ENCODE results near the gene DIAPH3. TPM values are rescaled to one million over a fixed set of nuclear protein-coding genes. Genes with fewer than 3 reads are reported as not detected.

DIAPH3 gene
- total RNA-seq, 2 donors from 2014 or later = 8.1 to 27.8 TPM

- ATAC-seq (no peak), DNase-seq (ENCODE audit: low spot score) (no peak)
- peaks cover 6 to 8% of the 10 kb centered on the region in 2 donors for H3K4me1 Mint-ChIP-seq (ENCODE audit: low read depth in 2 of 2)
- peaks cover 4% of the 10 kb centered on the region for H3K9me3 Mint-ChIP-seq
- no peak overlapping the region for H3K27ac Mint-ChIP-seq
- H3K4me3 Mint-ChIP-seq = no peak overlapping the region
- no peaks in the 10 kb centered on the region for H3K36me3 Mint-ChIP-seq
- peaks cover 7 to 9% of the 10 kb centered on the region in 2 donors for H3K27me3 Mint-ChIP-seq
These were observed 17.3 kb downstream of the DIAPH3 start for GRCh38 chr13:60146471-60146870.

GRCh38 chr13:60143775-60144174 lies 20.0 kb downstream of the DIAPH3 start:
- Mint-ChIP-seq H3K36me3 (no peaks in the 10 kb centered on the region), H3K9me3 (peaks cover 4% of the 10 kb centered on the region), H3K27me3 (peaks cover 5 to 7% of the 10 kb centered on the region in 2 donors), H3K4me3 (no peak overlapping the region), H3K27ac (no peak overlapping the region), H3K4me1 (ENCODE audit: low read depth in 2 of 2) (peaks cover 1 to 5% of the 10 kb centered on the region in 2 donors)
- no peak for ATAC-seq
- DNase-seq (ENCODE audit: low spot score) = no peak

GRCh38 chr13:60139272-60139671 lies 24.5 kb downstream of the DIAPH3 start:
- Mint-ChIP-seq H3K4me1 (ENCODE audit: low read depth in 2 of 2) (peaks cover 4 to 6% of the 10 kb centered on the region in 2 donors), H3K4me3 (no peak overlapping the region), H3K27me3 (no peaks in the 10 kb centered on the region), H3K9me3 (no peaks in the 10 kb centered on the region), H3K27ac (no peak overlapping the region), H3K36me3 (no peaks in the 10 kb centered on the region)
- DNase-seq (ENCODE audit: low spot score) (no peak), ATAC-seq (no peak)

- Mint-ChIP-seq H3K4me3 (no peak overlapping the region), H3K27ac (no peak overlapping the region), H3K36me3 (no peaks in the 10 kb centered on the region), H3K27me3 (no peaks in the 10 kb centered on the region), H3K4me1 (ENCODE audit: low read depth in 2 of 2) (peaks cover 7 to 11% of the 10 kb centered on the region in 2 donors), H3K9me3 (no peaks in the 10 kb centered on the region)
- DNase-seq (ENCODE audit: low spot score) (no peak), ATAC-seq (no peak)
These were observed 25.1 kb downstream of the DIAPH3 start for GRCh38 chr13:60138674-60139073.

GRCh38 chr13:60137911-60138560 lies 25.7 kb downstream of the DIAPH3 start:
- Mint-ChIP-seq H3K9me3 (no peaks in the 10 kb centered on the region), H3K27ac (no peak overlapping the region), H3K4me1 (ENCODE audit: low read depth in 2 of 2) (peaks cover 7 to 11% of the 10 kb centered on the region in 2 donors), H3K4me3 (no peak overlapping the region), H3K36me3 (no peaks in the 10 kb centered on the region), H3K27me3 (no peaks in the 10 kb centered on the region)
- ATAC-seq (no peak), DNase-seq (ENCODE audit: low spot score) (no peak)

- Mint-ChIP-seq H3K4me3 (no peak overlapping the region), H3K9me3 (no peaks in the 10 kb centered on the region), H3K27ac (no peak overlapping the region), H3K36me3 (no peaks in the 10 kb centered on the region), H3K27me3 (no peaks in the 10 kb centered on the region), H3K4me1 (ENCODE audit: low read depth in 2 of 2) (peaks cover 7 to 11% of the 10 kb centered on the region in 2 donors)
- ATAC-seq = no peak
- DNase-seq (ENCODE audit: low spot score) = no peak
These were observed 28.4 kb downstream of the DIAPH3 start for GRCh38 chr13:60135344-60135743.

- peak; percentile 65 to 79 for ATAC-seq
- no peaks in the 10 kb centered on the region for H3K36me3 Mint-ChIP-seq
- no peaks in the 10 kb centered on the region for H3K27me3 Mint-ChIP-seq
- no peak overlapping the region for H3K4me3 Mint-ChIP-seq
- DNase-seq (ENCODE audit: low spot score) = no peak
- no peaks in the 10 kb centered on the region for H3K9me3 Mint-ChIP-seq
- H3K4me1 Mint-ChIP-seq (ENCODE audit: low read depth in 2 of 2) = peaks cover 7 to 11% of the 10 kb centered on the region in 2 donors
- no peak overlapping the region for H3K27ac Mint-ChIP-seq
These were observed 29.4 kb downstream of the DIAPH3 start for GRCh38 chr13:60134376-60134775.

GRCh38 chr13:60121337-60121687 lies 42.4 kb downstream of the DIAPH3 start:
- Mint-ChIP-seq H3K27me3 (no peaks in the 10 kb centered on the region), H3K9me3 (peaks cover 6% of the 10 kb centered on the region), H3K27ac (no peak overlapping the region), H3K36me3 (peaks cover 10% of the 10 kb centered on the region), H3K4me3 (no peak overlapping the region), H3K4me1 (ENCODE audit: low read depth in 2 of 2) (peaks cover 0 to 5% of the 10 kb centered on the region in 2 donors)
- ATAC-seq = no peak
- DNase-seq (ENCODE audit: low spot score) = no peak

- peaks cover 0 to 5% of the 10 kb centered on the region in 2 donors for H3K4me1 Mint-ChIP-seq (ENCODE audit: low read depth in 2 of 2)
- no peak for DNase-seq (ENCODE audit: low spot score)
- H3K4me3 Mint-ChIP-seq = no peak overlapping the region
- H3K9me3 Mint-ChIP-seq = peaks cover 3% of the 10 kb centered on the region
- no peak overlapping the region for H3K27ac Mint-ChIP-seq
- ATAC-seq = no peak
- no peaks in the 10 kb centered on the region for H3K27me3 Mint-ChIP-seq
- H3K36me3 Mint-ChIP-seq = peaks cover 5% of the 10 kb centered on the region
These were observed 43.0 kb downstream of the DIAPH3 start for GRCh38 chr13:60120617-60121336.

GRCh38 chr13:60118696-60119400 lies 44.9 kb downstream of the DIAPH3 start:
- H3K4me3 Mint-ChIP-seq = no peak overlapping the region
- H3K27ac Mint-ChIP-seq = no peak overlapping the region
- peaks cover 0 to 5% of the 10 kb centered on the region in 2 donors for H3K4me1 Mint-ChIP-seq (ENCODE audit: low read depth in 2 of 2)
- ATAC-seq (no peak), DNase-seq (ENCODE audit: low spot score) (no peak)
- peaks cover 10% of the 10 kb centered on the region for H3K36me3 Mint-ChIP-seq
- no peaks in the 10 kb centered on the region for H3K27me3 Mint-ChIP-seq
- peaks cover 4% of the 10 kb centered on the region for H3K9me3 Mint-ChIP-seq

DNA sequence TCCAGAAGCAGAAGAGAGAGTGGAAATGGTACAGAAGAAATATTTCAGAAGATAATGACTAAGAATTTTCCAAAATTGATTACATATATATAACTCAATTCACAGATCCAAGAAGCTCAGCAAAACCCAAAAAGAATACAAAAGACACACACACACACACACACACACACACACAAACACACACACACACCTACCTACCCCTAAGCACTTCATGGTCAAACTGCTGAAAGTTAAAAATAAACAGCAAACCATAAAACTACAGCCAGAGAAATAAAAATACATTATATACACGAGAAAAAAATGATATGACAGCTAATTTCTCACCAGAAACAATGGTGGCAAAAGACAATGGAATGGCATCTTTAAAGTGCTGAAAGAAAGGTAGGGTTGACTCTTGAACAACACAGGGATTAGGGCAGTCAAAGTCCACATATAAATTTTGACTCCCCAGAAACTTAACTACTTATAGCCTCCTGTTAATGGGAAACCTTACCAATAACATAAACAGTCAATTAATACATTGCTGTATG lies 49.2 kb downstream of the DIAPH3 start:
- Mint-ChIP-seq H3K9me3 (peaks cover 7% of the 10 kb centered on the region), H3K4me3 (no peak overlapping the region), H3K36me3 (peaks cover 17% of the 10 kb centered on the region), H3K4me1 (ENCODE audit: low read depth in 2 of 2) (no peaks in the 10 kb centered on the region), H3K27me3 (no peaks in the 10 kb centered on the region), H3K27ac (no peak overlapping the region)
- ATAC-seq = no peak
- DNase-seq (ENCODE audit: low spot score) = no peak

DNA sequence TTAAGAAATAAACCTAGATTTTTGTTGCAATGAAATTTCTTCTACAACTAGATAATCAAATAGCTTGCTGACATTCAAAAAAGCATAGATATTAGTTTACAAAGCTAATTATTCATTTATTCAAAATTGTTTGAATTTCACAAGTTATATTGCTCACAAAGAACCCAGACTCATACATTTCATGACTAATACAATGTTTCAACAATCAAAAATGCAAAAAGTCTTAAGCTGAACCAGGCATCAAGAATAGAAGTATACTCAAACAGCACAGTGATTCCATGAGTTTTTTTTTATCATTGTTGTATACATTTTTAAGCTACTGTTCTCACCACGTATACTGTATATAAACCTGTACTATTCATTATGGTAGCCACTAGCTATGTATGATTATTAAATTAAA lies 51.0 kb downstream of the DIAPH3 start:
- no peaks in the 10 kb centered on the region for H3K27me3 Mint-ChIP-seq
- H3K27ac Mint-ChIP-seq = no peak overlapping the region
- peaks cover 24% of the 10 kb centered on the region for H3K36me3 Mint-ChIP-seq
- no peak overlapping the region for H3K4me3 Mint-ChIP-seq
- DNase-seq (ENCODE audit: low spot score) (no peak), ATAC-seq (no peak)
- peaks cover 7% of the 10 kb centered on the region for H3K9me3 Mint-ChIP-seq
- no peaks in the 10 kb centered on the region for H3K4me1 Mint-ChIP-seq (ENCODE audit: low read depth in 2 of 2)

DNA sequence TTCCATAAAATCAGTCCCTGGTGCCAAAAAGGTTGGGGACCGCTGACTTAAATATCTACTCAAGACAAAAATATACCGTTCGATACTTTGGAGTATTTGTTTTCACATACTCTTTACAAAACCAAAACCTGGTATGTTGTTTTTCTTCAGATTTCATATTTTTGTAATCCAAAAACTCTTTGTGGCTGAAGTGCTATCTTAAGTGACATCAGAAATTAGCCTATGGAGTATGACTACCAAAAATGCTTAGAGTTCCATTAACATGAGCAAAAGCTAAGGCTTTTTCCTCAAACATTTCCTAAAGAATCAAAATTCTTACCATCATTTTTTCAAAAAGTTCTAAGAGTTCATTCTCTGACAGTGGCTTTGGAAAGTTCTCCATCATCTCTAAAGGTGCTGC lies 52.0 kb downstream of the DIAPH3 start:
- H3K27me3 Mint-ChIP-seq = no peaks in the 10 kb centered on the region
- DNase-seq (ENCODE audit: low spot score) = no peak
- peaks cover 7% of the 10 kb centered on the region for H3K9me3 Mint-ChIP-seq
- peaks cover 24% of the 10 kb centered on the region for H3K36me3 Mint-ChIP-seq
- no peak for ATAC-seq
- H3K4me1 Mint-ChIP-seq (ENCODE audit: low read depth in 2 of 2) = no peaks in the 10 kb centered on the region
- H3K27ac Mint-ChIP-seq = no peak overlapping the region
- no peak overlapping the region for H3K4me3 Mint-ChIP-seq

- no peak for ATAC-seq
These were observed 54.4 kb downstream of the DIAPH3 start for GRCh38 chr13:60109285-60109684.

More at GRCh38 chr13:60109285-60109684, 54.4 kb downstream of the DIAPH3 start:
- Mint-ChIP-seq H3K36me3 (peaks cover 18% of the 10 kb centered on the region), H3K4me1 (ENCODE audit: low read depth in 2 of 2) (no peaks in the 10 kb centered on the region), H3K9me3 (peaks cover 7% of the 10 kb centered on the region), H3K27me3 (no peaks in the 10 kb centered on the region), H3K27ac (no peak overlapping the region), H3K4me3 (no peak overlapping the region)
- no peak for DNase-seq (ENCODE audit: low spot score)
